HCT116 (cell line): ENCODE results near the gene COL5A1. TPM values are rescaled to one million over a fixed set of nuclear protein-coding genes. Genes with fewer than 3 reads are reported as not detected.

ENCODE experiments used
- ATAC-seq: fragments of 200-7000 bp; cut with Tn5 transposase; 2 replicates; pipeline ENCODE4 v1.9.1; 2020; ENCODE audit warnings: mild to moderate bottlenecking, moderate library complexity
- BruUV-seq: library from RNA; stranded (reverse); fragments of 400-500 nt; replicated peaks from 2 replicates; lab custom pipeline; 2021; lab: Mats Ljungman, UMichigan
- CTCF ChIA-PET: fragments of 300-600 bp; sonication (Branson Sonifier 250); formaldehyde crosslinking; loops from one replicate; lab custom pipeline; 2021; ENCODE audit warnings: antibody characterized with exemption; lab: Charles Lee
- POLR2A ChIA-PET: fragments of 300-600, 350-600 bp; sonication (Branson Sonifier 250); formaldehyde crosslinking; loops from one replicate; lab custom pipeline; 2021; ENCODE audit warnings: antibody characterized with exemption; lab: Charles Lee
- RAD21 ChIA-PET, 2 experiments: fragments of 300-600 bp; sonication (Branson Sonifier 250); formaldehyde crosslinking; loops; one replicate each; lab custom pipeline; 2023; ENCODE audit warnings: low total read pairs in 2 of 2; ENCODE audit not compliant: uncharacterized antibody in 2 of 2, unreplicated experiment in 2 of 2, low non-redundant PET in 1 of 2; lab: Charles Lee
- DNase-seq: peaks from one replicate; pipeline ENCODE4 v3.0.0-alpha.2; 2010; ENCODE audit warnings: low read depth, low spot score
- H2AFZ ChIP-seq: fragments of 200-600 bp; shearing (Covaris generic), sonication (generic); 2 replicates; pipeline ENCODE4 v1.6.1; 2017; ENCODE audit warnings: low read depth, mixed run types, mixed read lengths, antibody characterized with exemption, low read length; ENCODE audit not compliant: poor library complexity, severe bottlenecking
- H3K27ac ChIP-seq: 2 replicates; pipeline ENCODE4 v1.5.1; 2012; ENCODE audit warnings: low read depth, low read length
- H3K27me3 ChIP-seq: fragments of 200-600 bp; sonication (generic); 2 replicates; pipeline ENCODE4 v1.6.1; 2016; ENCODE audit warnings: mixed run types, low read length, mixed read lengths; ENCODE audit not compliant: insufficient read depth
- H3K36me3 ChIP-seq, 2 experiments: fragments of 200-500 bp in 1 of 2; fragments of 200-600 bp in 1 of 2; sonication (Bioruptor generic) in 1 of 2; sonication (generic) in 1 of 2; 2 replicates each; pipeline versions ENCODE4 v1.5.1 to v1.6.1; 2014 to 2016; ENCODE audit warnings: low read length in 2 of 2, inconsistent platforms in 1 of 2, mixed read lengths in 1 of 2, mixed run types in 1 of 2; ENCODE audit not compliant: insufficient read depth in 2 of 2, control insufficient read depth in 1 of 2
- H3K4me1 ChIP-seq, 2 experiments: fragments of 200-600 bp in 1 of 2; sonication (generic) in 1 of 2; 2 replicates each; pipeline versions ENCODE4 v1.5.1 to v1.6.1; 2012 to 2017; ENCODE audit warnings: low read length in 2 of 2, inconsistent platforms in 1 of 2, mild to moderate bottlenecking in 1 of 2, mixed read lengths in 1 of 2, mixed run types in 1 of 2, moderate library complexity in 1 of 2; ENCODE audit not compliant: insufficient read depth in 2 of 2, control insufficient read depth in 1 of 2
- H3K4me2 ChIP-seq: fragments of 200-600 bp; sonication (generic); 2 replicates; pipeline ENCODE4 v1.6.1; 2017; ENCODE audit warnings: mixed run types, low read length, mixed read lengths
- H3K4me3 ChIP-seq, 2 experiments: fragments of 200-600 bp in 1 of 2; sonication (generic) in 1 of 2; replicated peaks in 1 of 2; 2 replicates each; pipeline ENCODE4 v1.5.1; 2011 to 2016; ENCODE audit warnings: low read length in 2 of 2, control low read depth in 1 of 2, low read depth in 1 of 2, mild to moderate bottlenecking in 1 of 2, mixed read lengths in 1 of 2, mixed run types in 1 of 2
- H3K79me2 ChIP-seq: fragments of 200-600 bp; sonication (generic); 2 replicates; pipeline ENCODE4 v1.6.1; 2017; ENCODE audit warnings: mild to moderate bottlenecking, mixed run types, low read length, moderate library complexity, mixed read lengths; ENCODE audit not compliant: insufficient read depth
- H3K9ac ChIP-seq: fragments of 200-600 bp; sonication (generic); 2 replicates; pipeline ENCODE4 v1.6.1; 2016; ENCODE audit warnings: low read length, mixed read lengths
- H3K9me2 ChIP-seq: fragments of 200-600 bp; sonication (generic), shearing (Covaris generic); 2 replicates; pipeline ENCODE4 v1.6.1; 2017; ENCODE audit warnings: mixed run types, mild to moderate bottlenecking, moderate library complexity; ENCODE audit not compliant: insufficient read depth
- H3K9me3 ChIP-seq, 2 experiments: fragments of 200-500 bp in 1 of 2; fragments of 200-600 bp in 1 of 2; sonication (Bioruptor generic) in 1 of 2; sonication (generic) in 1 of 2; 2 replicates each; pipeline ENCODE4 v1.6.1; 2014 to 2017; ENCODE audit warnings: low read length in 2 of 2, mixed read lengths in 2 of 2, inconsistent platforms in 1 of 2, low read depth in 1 of 2, mild to moderate bottlenecking in 1 of 2, mixed run types in 1 of 2, moderate library complexity in 1 of 2; ENCODE audit not compliant: control insufficient read depth in 1 of 2, insufficient read depth in 1 of 2
- H4K20me1 ChIP-seq: fragments of 200-600 bp; sonication (generic), shearing (Covaris generic); 2 replicates; pipeline ENCODE4 v1.6.1; 2017; ENCODE audit warnings: mixed run types, mild to moderate bottlenecking, moderate library complexity; ENCODE audit not compliant: insufficient read depth
- CTCF ChIP-seq, 3 experiments: fragments of 200-600 bp in 1 of 3; sonication (generic) in 1 of 3; IDR thresholded peaks in 2 of 3; conservative IDR thresholded peaks in 1 of 3; 2 replicates each; pipeline ENCODE4 v1.5.1; 2012 to 2017; ENCODE audit warnings: low read depth in 2 of 3, low read length in 2 of 3, antibody characterized with exemption in 1 of 3, borderline replicate concordance in 1 of 3, control low read depth in 1 of 3, mild to moderate bottlenecking in 1 of 3, mixed read lengths in 1 of 3, mixed run types in 1 of 3, moderate library complexity in 1 of 3; ENCODE audit not compliant: insufficient read depth in 1 of 3
- FOSL1 ChIP-seq: IDR thresholded peaks from 2 replicates; pipeline ENCODE4 v1.6.1; 2012; ENCODE audit warnings: low read depth
- JUND ChIP-seq: IDR thresholded peaks from 2 replicates; pipeline ENCODE4 v1.6.1; 2012
- POLR2AphosphoS5 ChIP-seq: IDR thresholded peaks from 2 replicates; pipeline ENCODE4 v1.6.1; 2011; ENCODE audit warnings: mild to moderate bottlenecking, low read depth, low read length, moderate library complexity
- SIN3A ChIP-seq: IDR thresholded peaks from 2 replicates; pipeline ENCODE4 v1.6.1; 2012; ENCODE audit warnings: low read depth
- SP1 ChIP-seq: IDR thresholded peaks from 2 replicates; pipeline ENCODE4 v1.6.1; 2012; ENCODE audit warnings: low read depth
- ZFX ChIP-seq: fragments of 450-650 bp; IDR thresholded peaks from 2 replicates; pipeline ENCODE4 v1.6.1; 2017
- ZNF274 ChIP-seq: fragments of 200-500 bp; sonication (Bioruptor generic); IDR thresholded peaks from 2 replicates; pipeline ENCODE4 v1.6.1; 2014; ENCODE audit warnings: mild to moderate bottlenecking, low read depth, low read length, inconsistent platforms
- intact Hi-C: fragments of 100-400 bp; cut with micrococcal nuclease; formaldehyde crosslinking; loops from 2 replicates; pipeline ENCODE4 v1.10.0; 2022
- total RNA-seq: library from RNA; stranded (reverse); gene quantifications from one replicate; pipeline ENCODE4 v1.2.1, GENCODE V29; 2021; ENCODE audit not compliant: unreplicated experiment

The COL5A1 gene
- total RNA-seq, 1 experiment from 2014 or later: 0.30 TPM

- no TSS peak for BruUV-seq
- intact Hi-C loops: no loop called here
- ChIA-PET RAD21 (no interaction called here), CTCF (no interaction called here)
- Histone ChIP-seq H3K4me2 (no peak overlapping the region), H3K79me2 (no peaks in the 10 kb centered on the region), H4K20me1 (no peaks in the 10 kb centered on the region)
- DNase-seq (no peak), ATAC-seq (no peak)
- TF ChIP-seq JUND (no peak), ZNF274 (no peak), FOSL1 (no peak), SP1 (no peak), CTCF (IDR thresholded peaks at IDR 0.05 in 2 of 3, conservative IDR thresholded peaks at IDR 0.05 in 1 of 3; ENCODE audit: borderline replicate concordance in 1 of 3, insufficient read depth in 1 of 3, low read depth in 2 of 3, low read length in 2 of 3) (no peak), SIN3A (no peak), ZFX (no peak), POLR2AphosphoS5 (no peak)
- TF ChIP-seq, all 23 proteins: peak for 0
- POLR2A ChIA-PET: no interaction called here
- peaks cover 14 to 21% of the 10 kb centered on the region in 2 experiments for H3K4me1 ChIP-seq
- H3K9me3 ChIP-seq: peaks cover 0 to 5% of the 10 kb centered on the region in 2 experiments; a peak in 1 of 4 replicates
- no peaks in the 10 kb centered on the region; the same call in 1 of the 2 replicates for H3K27me3 ChIP-seq
- H2AFZ ChIP-seq: no peak overlapping the region
- H3K36me3 ChIP-seq: no peaks in the 10 kb centered on the region
- no peak overlapping the region for H3K27ac ChIP-seq
- no peak overlapping the region for H3K9ac ChIP-seq
- H3K4me3 ChIP-seq: no peak overlapping the region
- no peaks in the 10 kb centered on the region for H3K9me2 ChIP-seq
Measured at GRCh38 chr9:134600836-134601638, 40.6 kb upstream of the COL5A1 start.
